ENCODE results near the gene SYT7.

DNA sequence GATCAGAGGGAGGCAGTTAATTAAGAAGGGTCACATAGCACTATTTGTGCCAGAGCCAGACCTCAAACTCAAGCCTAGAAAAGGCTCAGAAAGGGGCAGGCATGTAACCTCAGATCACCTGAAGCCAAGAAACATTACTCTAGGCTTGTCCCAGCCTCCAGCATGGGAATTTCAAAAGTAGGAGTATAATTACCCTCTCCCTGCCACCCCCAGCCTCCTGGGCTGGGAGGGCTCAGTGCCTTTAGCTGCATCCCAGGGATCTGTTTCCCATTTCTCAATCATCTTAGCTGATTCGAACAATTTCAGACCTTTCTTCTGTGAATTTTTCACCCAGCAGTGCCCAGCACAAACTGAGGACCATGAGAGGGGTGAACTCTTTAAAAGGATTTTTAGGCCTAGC, 105.4 kb downstream of the SYT7 start:
- TF ChIP-seq, protein P1, sequence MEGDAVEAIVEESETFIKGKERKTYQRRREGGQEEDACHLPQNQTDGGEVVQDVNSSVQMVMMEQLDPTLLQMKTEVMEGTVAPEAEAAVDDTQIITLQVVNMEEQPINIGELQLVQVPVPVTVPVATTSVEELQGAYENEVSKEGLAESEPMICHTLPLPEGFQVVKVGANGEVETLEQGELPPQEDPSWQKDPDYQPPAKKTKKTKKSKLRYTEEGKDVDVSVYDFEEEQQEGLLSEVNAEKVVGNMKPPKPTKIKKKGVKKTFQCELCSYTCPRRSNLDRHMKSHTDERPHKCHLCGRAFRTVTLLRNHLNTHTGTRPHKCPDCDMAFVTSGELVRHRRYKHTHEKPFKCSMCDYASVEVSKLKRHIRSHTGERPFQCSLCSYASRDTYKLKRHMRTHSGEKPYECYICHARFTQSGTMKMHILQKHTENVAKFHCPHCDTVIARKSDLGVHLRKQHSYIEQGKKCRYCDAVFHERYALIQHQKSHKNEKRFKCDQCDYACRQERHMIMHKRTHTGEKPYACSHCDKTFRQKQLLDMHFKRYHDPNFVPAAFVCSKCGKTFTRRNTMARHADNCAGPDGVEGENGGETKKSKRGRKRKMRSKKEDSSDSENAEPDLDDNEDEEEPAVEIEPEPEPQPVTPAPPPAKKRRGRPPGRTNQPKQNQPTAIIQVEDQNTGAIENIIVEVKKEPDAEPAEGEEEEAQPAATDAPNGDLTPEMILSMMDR (IDR thresholded peaks at IDR 0.05), result no peak
- TF ChIP-seq POLR2A (IDR thresholded peaks at IDR 0.05), result no peak

All from testis (tissue), 2 donors.